NCI-H345 treated with DMSO at 0.1 percent for 48 hours (cell line): ENCODE data around the gene SORCS3.
A peak's percentile ranks its signal among the peaks of the same experiment; 100 is the strongest.

Source experiments
- DNase-seq: peaks from one replicate; lab custom pipeline; 2025; ENCODE audit not compliant: unreplicated experiment; lab: John Stamatoyannopoulos, UW

The SORCS3 gene

GRCh38 chr10:104993085-104993484, 352.0 kb downstream of the SORCS3 start:
- no peak for DNase-seq

- no peak for DNase-seq
Measured at GRCh38 chr10:105001269-105001668, 360.2 kb downstream of the SORCS3 start.

DNA sequence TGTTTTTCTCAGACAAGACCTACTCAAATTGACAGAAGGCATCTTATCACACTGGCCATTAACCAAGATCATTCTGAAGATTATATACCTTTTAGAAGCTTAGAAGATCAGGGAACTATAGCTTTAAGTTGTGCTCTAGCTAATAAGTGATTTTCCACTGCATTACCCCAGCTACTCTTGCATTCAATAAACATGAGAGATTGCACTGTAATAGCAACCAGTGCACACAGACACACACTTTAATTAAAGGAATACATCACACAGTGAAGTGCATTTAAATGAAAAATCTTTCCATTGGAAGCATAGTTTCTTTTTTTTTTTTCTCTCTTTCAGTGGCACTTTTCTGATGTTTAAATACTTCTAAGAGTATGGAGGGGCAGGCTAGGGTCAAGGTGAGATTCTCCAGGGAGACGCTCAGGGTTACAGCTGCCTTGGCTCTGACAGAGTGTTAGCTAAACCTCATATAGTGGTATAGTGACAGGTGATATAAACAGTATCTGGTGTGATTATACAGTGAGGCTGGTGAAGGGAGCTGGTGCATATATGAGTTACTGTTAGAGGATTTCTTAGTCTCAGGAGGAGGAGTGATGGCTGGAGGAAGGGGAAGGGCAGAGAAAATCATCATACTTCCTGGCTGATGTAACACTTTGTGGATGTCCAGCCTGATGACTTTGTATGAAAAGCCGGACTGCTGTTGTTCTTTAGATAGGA, 369.5 kb downstream of the SORCS3 start:
- DNase-seq, result no peak

GRCh38 chr10:105017116-105017515, 376.0 kb downstream of the SORCS3 start:
- no peak for DNase-seq

GRCh38 chr10:105017691-105018090, 376.6 kb downstream of the SORCS3 start:
- no peak for DNase-seq

DNA sequence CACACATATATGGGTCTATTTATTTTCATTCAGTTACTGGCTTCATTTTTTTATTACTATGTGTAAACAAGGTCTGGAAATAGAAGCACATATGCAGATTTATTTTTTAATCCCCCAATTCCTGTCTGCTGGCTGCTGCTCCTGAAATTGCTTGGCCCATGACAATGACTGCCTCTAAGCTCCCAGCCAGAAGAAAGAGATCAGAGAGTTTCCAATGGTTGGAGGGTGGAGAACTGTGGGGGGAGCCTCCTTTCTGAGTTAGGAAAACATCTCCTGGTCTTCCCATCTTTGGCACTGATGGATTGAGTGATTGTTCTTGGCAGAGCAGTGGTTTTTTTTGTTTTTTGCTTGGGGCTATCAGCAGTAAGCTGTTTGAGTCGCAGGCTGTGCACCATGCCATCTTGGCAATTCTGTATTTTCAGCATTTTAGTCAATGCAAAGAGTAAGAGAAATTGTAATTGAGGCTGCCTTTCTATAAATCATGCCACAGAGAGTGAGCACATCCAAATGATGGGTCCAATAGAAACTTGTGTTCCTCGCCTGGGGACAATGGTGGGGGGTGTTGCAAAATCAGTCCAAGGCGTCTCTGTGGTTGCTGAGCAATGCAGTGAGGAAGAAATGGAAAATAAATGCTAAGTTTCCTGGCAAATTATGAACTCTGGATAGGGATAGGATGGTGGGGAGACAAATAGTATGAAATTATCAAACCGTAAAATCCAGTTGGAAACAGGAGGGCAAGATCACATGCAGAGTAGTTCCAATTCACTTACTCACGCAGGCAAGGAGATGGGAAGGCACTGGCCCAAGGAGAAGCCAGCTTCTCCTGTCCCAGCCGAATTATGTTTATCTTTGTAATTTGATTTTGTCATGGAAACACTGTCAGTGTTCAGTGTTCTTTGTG, 382.4 kb downstream of the SORCS3 start:
- no peak for DNase-seq

GRCh38 chr10:105024184-105024583, 383.1 kb downstream of the SORCS3 start:
- peak; percentile 22 for DNase-seq

DNA sequence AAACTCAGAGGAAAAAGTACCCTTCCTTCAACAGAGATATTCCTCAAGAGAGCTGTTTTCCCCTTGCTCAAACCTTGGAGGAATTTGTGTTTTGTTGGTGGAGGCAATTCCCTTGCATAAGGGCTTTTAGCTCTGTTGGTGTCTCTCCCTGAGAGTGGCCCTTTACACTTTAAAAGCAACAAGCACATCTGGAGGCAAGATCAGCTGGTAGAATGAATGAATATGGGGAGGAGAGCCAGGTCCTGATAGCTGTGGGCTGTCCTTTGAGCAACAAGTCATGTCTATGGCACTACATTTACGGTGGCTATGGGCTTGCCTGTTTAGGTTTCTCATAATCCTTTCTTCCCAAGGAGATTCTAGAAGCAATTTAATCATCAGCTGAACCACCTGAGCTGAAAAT, 384.0 kb downstream of the SORCS3 start:
- no peak for DNase-seq

DNA sequence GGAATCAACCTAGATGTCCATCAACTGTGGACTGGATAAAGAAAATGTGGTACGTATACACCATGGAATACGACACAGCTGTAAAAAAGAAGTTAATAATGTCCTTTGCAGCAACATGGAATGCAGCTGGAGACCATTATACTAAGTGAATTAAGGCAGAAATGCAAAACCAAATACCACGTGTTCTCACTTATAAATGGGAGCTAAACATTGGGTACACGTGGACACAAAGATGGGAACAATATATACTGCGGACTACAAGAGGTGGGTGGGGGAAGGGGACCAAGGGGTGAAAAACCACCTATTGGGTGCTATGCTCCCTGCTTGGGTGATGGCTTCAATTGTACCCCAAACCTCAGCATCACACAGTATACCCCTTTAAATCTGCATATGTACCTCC, 385.5 kb downstream of the SORCS3 start:
- DNase-seq, result no peak

DNA sequence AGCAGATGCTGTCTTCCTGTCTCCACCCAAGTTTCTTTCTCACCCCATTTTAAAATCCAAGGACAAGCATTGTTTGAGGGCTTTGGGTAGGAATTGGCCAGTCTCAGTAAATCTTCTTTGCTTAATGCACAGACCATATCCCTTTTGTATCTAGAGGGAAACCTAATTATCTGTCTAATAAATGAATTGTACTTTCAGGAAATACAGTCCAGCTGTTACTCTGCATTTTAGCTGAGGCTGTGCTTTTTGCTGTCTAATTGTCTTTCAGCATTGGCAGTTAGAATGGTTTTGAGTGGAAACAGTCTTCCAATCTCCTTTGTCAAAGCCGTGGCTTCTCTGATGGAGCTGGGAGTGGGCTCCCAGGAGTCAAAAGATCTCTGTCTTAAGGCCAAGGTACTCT, 388.2 kb downstream of the SORCS3 start:
- DNase-seq, result no peak

DNA sequence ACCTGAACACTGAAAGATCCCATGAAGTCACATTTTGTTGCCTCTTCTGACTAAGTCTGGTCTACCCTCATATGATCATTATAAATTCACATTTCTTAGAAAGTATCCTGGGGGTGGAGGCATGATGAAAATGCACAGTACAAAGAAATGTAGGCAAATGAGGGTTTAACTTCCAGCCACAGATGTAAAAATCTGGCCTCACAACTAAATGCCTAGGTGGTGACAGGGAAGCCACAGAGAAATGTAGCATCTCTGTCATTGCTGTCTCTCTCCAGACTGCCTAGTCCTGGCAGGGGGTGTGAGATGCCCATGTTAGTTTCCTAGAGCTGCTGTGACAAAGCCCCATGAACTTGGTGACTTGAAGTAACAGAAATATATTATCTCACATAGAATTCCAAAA, 395.9 kb downstream of the SORCS3 start:
- DNase-seq, result no peak

- DNase-seq, result no peak
Measured at GRCh38 chr10:105041956-105042355, 400.9 kb downstream of the SORCS3 start.

DNA sequence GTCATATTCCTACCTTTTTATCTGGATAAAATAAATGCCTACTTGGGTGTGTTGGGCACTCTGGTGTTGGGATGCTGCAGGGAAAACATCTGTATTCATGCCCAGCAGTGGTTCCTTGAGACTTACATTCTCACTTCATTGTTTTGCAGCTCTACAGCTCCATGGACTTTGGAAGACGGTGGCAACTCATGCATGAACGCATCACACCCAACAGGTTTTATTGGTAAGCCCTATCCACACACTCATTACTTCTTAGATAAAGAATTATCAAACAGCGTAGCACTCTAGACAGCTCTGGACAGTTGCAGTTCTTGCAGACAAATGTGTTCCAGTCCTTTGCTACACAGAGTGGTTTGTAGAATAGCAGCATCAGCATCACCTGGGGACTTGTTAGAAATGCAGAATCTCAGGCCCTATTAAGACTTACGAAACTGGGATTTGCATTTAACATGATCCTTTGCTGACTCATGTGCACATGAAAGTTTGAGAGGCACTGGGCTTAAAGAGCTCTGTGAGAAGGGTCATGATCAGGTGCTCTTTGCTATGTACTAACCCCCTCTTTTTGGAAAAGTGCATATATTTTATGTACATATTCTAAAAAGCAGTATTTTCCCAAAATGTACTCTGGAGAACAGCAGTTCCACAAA, 401.9 kb downstream of the SORCS3 start:
- no peak for DNase-seq

DNA sequence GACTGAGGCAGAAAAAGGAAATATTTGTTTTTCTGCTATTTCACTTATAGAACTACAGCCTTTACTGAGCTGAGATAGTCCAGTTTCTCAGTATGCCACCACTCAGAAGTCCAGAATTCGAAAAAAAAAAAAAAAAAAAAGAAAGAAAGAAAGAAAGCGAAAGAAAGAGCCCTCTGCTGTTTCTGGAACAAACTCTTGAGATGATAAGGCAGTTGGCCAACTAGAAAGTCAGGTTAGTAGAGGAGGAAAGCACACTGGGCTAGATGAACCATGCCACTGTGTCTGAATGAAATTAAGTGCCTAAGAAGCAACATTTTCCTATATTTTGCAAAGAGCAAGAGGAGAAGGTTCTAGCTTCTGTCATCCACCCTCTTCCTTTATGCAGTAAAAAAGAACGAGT, 403.8 kb downstream of the SORCS3 start:
- DNase-seq, result no peak

DNA sequence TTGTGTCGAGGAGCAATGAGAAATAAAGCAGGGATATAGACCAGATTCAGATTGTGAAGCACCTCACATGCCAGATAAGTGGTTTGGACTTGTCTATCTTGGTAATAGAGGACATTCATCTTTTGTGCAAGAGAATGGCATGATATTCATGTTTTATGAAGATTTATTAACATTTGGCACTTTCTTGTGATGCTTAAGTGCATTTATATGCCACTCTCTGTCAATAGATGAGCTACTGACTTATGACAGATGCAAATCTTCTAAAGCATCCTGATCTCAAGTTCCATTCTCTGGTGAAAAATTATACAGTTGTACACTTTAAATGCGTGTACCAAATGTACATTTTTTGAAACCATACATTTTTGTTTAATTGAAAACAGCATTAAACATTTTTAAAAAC, 415.3 kb downstream of the SORCS3 start:
- no peak for DNase-seq

- DNase-seq, result no peak
Measured at GRCh38 chr10:105062951-105063350, 421.9 kb downstream of the SORCS3 start.

DNA sequence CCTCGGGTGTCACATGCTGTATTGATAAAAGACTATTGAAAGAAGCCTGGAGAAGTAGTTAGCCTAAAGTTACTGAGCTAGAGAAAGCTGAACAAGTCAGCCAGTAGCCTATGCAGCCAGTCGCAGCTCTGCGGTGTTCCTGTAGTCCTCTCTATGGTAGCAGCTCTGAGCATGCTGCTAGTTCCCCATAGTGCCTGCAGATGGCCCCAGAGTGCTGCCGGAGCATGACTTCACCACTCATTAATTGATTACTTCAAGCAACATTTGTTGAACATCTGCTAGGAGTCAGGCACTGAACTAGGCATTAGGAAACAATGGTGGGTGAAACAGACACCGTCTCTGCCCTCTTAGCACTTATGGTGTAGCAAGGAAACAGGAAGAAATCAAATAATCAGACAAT, 422.7 kb downstream of the SORCS3 start:
- DNase-seq, result no peak

DNA sequence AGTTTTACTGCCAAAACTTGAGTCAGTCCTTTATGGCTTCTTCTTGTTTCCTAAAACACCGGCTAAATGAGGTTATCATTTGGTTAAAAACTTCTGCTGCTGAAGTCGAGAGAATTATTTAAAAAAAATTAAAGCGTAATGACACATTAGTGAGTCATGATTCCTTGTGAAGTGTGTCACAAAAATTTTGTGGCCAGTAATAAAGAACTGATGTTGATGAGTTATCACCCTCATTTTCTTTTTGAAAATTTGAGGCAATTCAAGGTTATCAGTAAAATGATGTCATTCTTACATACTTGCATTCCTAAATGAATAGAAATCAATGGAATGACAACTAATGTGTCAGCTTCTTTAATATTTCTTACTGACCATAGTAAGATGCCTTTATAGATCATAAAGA, 427.4 kb downstream of the SORCS3 start:
- no peak for DNase-seq

DNA sequence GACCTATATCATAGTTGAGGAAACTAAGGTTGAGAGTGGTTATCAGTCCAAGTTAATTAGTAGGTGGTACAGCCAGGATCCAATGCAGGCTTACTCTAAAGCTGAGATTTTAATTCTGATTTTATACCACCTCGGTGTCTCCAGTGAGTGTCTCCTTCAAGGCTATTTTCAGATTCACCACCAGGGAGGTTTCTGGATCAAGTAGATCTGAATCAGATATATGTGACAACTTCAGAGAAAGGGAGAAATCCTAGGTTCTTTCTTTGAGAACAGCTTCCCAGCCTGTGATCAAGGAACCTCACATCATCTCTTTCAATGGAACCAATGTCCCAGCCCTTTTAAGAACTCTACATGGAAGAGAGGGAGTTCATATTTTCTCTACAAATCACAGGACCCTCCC, 429.2 kb downstream of the SORCS3 start:
- DNase-seq, result no peak

GRCh38 chr10:105070952-105071351, 429.9 kb downstream of the SORCS3 start:
- no peak for DNase-seq

DNA sequence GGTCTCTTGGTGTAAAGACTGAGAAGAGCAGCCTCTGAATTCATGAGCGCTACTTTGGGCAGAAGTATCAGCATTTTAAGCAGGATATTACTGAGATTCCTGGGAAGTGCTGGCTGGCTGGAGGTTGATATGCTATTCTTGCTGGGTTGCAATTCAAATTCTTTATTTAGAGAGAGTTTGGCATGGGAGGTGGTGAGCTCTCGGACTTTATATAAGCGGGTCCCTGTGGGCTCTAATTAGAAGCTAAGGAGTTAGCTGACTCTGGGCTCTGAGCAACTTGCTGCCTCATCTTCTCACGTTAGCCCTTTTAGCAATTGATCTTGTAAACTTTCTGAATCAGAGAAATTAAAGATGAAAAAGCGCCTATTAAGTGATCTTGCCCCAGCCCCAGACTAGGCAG, 430.9 kb downstream of the SORCS3 start:
- DNase-seq, result no peak

- no peak for DNase-seq
Measured at GRCh38 chr10:105073999-105074398, 432.9 kb downstream of the SORCS3 start.
